Ascending aorta (tissue), 2 donors: ENCODE results near the gene FXN. TPM values are rescaled to one million over a fixed set of nuclear protein-coding genes. Genes with fewer than 3 reads are reported as not detected.

Source experiments
- DNase-seq, 2 donors: peaks; one replicate each; pipeline ENCODE4 v3.0.0-alpha.2; 2019; ENCODE audit warnings: low spot score in 2 of 2
- H3K27ac ChIP-seq, 2 donors: fragments of 200-600 bp; sonication (generic); one replicate each; pipeline ENCODE4 v1.5.1; 2016 to 2017; ENCODE audit warnings: mild to moderate bottlenecking in 1 of 2
- H3K27me3 ChIP-seq: fragments of 200-600 bp; sonication (generic); one replicate; pipeline ENCODE4 v1.5.1; 2017
- H3K36me3 ChIP-seq, 2 donors: fragments of 200-600 bp; sonication (generic); one replicate each; pipeline ENCODE4 v1.5.1; 2016
- H3K4me1 ChIP-seq, 2 donors: fragments of 200-600 bp; sonication (generic); one replicate each; pipeline ENCODE4 v1.5.1; 2016 to 2017; ENCODE audit warnings: mild to moderate bottlenecking in 1 of 2
- H3K4me3 ChIP-seq, 2 donors: fragments of 200-600 bp; sonication (generic); one replicate each; pipeline ENCODE4 v1.5.1; 2016 to 2017; ENCODE audit warnings: mild to moderate bottlenecking in 1 of 2
- H3K9me3 ChIP-seq, 2 donors: fragments of 200-600 bp; sonication (generic); one replicate each; pipeline ENCODE4 v1.5.1; 2016
- CTCF ChIP-seq, 3 experiments: fragments of 200-600 bp in 2 of 3; fragments of 450-650 bp in 1 of 3; sonication (generic) in 2 of 3; IDR thresholded peaks; one replicate each; pipeline ENCODE4 v1.5.1; 2016 to 2019; ENCODE audit warnings: antibody characterized with exemption in 3 of 3, mild to moderate bottlenecking in 1 of 3, moderate library complexity in 1 of 3
- intact Hi-C: fragments of 100-400 bp; cut with DNase I; formaldehyde crosslinking; loops from one replicate; pipeline ENCODE4 v1.15.1; 2023
- total RNA-seq: library from RNA; depleted of rRNA; stranded (reverse); fragments of >200 nt; gene quantifications from one replicate; pipeline ENCODE4 v1.1.0, GENCODE V29; 2016

FXN gene
- total RNA-seq, 1 donor from 2014 or later: not detected

- H3K36me3 ChIP-seq: peaks cover 0 to 5% of the 10 kb centered on the region in 2 donors
- DNase-seq: peak in 1 of 2 donors; percentile 56
- TF ChIP-seq CTCF (IDR thresholded peaks at IDR 0.05): no peak
- intact Hi-C loops: no loop called here
- peaks cover 5 to 21% of the 10 kb centered on the region in 2 donors for H3K4me1 ChIP-seq
- H3K27ac ChIP-seq: peak overlapping the region in 1 of 2 donors; percentile 33
- H3K4me3 ChIP-seq: no peak overlapping the region
- H3K27me3 ChIP-seq: no peaks in the 10 kb centered on the region
- H3K9me3 ChIP-seq: no peaks in the 10 kb centered on the region
Observed at GRCh38 chr9:69136779-69137178, 101.2 kb downstream of the FXN start.

GRCh38 chr9:69137311-69137710 is 101.8 kb downstream of the FXN start:
- H3K36me3 ChIP-seq: peaks cover 0 to 5% of the 10 kb centered on the region in 2 donors
- H3K4me3 ChIP-seq: no peak overlapping the region
- H3K9me3 ChIP-seq: no peaks in the 10 kb centered on the region
- H3K27me3 ChIP-seq: no peaks in the 10 kb centered on the region
- no peak for DNase-seq
- H3K4me1 ChIP-seq: peaks cover 0 to 17% of the 10 kb centered on the region in 2 donors
- H3K27ac ChIP-seq: no peak overlapping the region
- intact Hi-C loops: no loop called here
- no peak for TF ChIP-seq CTCF (IDR thresholded peaks at IDR 0.05)

- DNase-seq: no peak
- H3K36me3 ChIP-seq: no peaks in the 10 kb centered on the region
- no peak overlapping the region for H3K4me3 ChIP-seq
- H3K9me3 ChIP-seq: no peaks in the 10 kb centered on the region
- H3K4me1 ChIP-seq: no peaks in the 10 kb centered on the region
- no peak for TF ChIP-seq CTCF (IDR thresholded peaks at IDR 0.05)
- intact Hi-C loops: no loop called here
- no peak overlapping the region for H3K27ac ChIP-seq
- no peaks in the 10 kb centered on the region for H3K27me3 ChIP-seq
Observed at GRCh38 chr9:69139596-69139995, 104.0 kb downstream of the FXN start.

GRCh38 chr9:69140123-69140735 is 104.7 kb downstream of the FXN start:
- Histone ChIP-seq H3K27ac (no peak overlapping the region), H3K4me1 (no peaks in the 10 kb centered on the region), H3K9me3 (no peaks in the 10 kb centered on the region), H3K36me3 (no peaks in the 10 kb centered on the region), H3K27me3 (no peaks in the 10 kb centered on the region), H3K4me3 (no peak overlapping the region)
- no peak for TF ChIP-seq CTCF (IDR thresholded peaks at IDR 0.05)
- intact Hi-C loops: no loop called here
- no peak for DNase-seq

GRCh38 chr9:69141851-69142250 is 106.3 kb downstream of the FXN start:
- TF ChIP-seq CTCF (IDR thresholded peaks at IDR 0.05): no peak
- no peaks in the 10 kb centered on the region for H3K27me3 ChIP-seq
- H3K36me3 ChIP-seq: no peaks in the 10 kb centered on the region
- H3K27ac ChIP-seq: peak overlapping the region in 1 of 2 donors; percentile 34
- no peak overlapping the region for H3K4me3 ChIP-seq
- intact Hi-C loops: no loop called here
- H3K4me1 ChIP-seq: no peaks in the 10 kb centered on the region
- DNase-seq: peak in 1 of 2 donors; percentile 24
- no peaks in the 10 kb centered on the region for H3K9me3 ChIP-seq

- Histone ChIP-seq H3K9me3 (no peaks in the 10 kb centered on the region), H3K36me3 (no peaks in the 10 kb centered on the region), H3K4me1 (no peaks in the 10 kb centered on the region), H3K27me3 (no peaks in the 10 kb centered on the region), H3K4me3 (no peak overlapping the region), H3K27ac (no peak overlapping the region)
- intact Hi-C loops: no loop called here
- TF ChIP-seq CTCF (IDR thresholded peaks at IDR 0.05): no peak
- no peak for DNase-seq
Observed at GRCh38 chr9:69143291-69143690, 107.7 kb downstream of the FXN start.
